ENCODE measurements around the gene PCGF1. TPM values are rescaled to one million over a fixed set of nuclear protein-coding genes. Genes with fewer than 3 reads are reported as not detected.

Gene PCGF1
- total and polyA plus RNA-seq, 9 of the 15 experiments (the other 6 are each of a cell fraction or from before 2014, with no cell fraction given) = 20.3 to 45.7 (median 29.3) TPM

GRCh38 chr2:74502720-74503505 lies 4.6 kb downstream of the PCGF1 start (continued):
- TF ChIP-seq ATF2 (CRISPR knock-in tag; IDR thresholded peaks at IDR 0.05) = no peak
- peak; percentile 91 for TF ChIP-seq ZFX (CRISPR knock-in tag; IDR thresholded peaks at IDR 0.05)
- no peak for TF ChIP-seq TAL1 (IDR thresholded peaks at IDR 0.05)
- TF ChIP-seq FOS (IDR thresholded peaks at IDR 0.05; ENCODE audit: extremely low read depth, insufficient read length) = peak; percentile 44
- TF ChIP-seq ZNF318 (IDR thresholded peaks at IDR 0.05; ENCODE audit: borderline replicate concordance in 1 of 2, low read depth in 1 of 2) = no peak
- TF ChIP-seq BRD4 (IDR thresholded peaks at IDR 0.05) = no peak
- TF ChIP-seq ZHX1 (conservative IDR thresholded peaks at IDR 0.05; ENCODE audit: low read length) = 0 out of 2 replicates have a peak, but pooled peaks have one; percentile 65
- TF ChIP-seq POLR3A (IDR thresholded peaks at IDR 0.05; ENCODE audit: borderline replicate concordance, extremely low read depth, insufficient read depth, insufficient read length) = no peak
- TF ChIP-seq ZBTB26 (CRISPR knock-in tag; IDR thresholded peaks at IDR 0.05) = no peak
- TF ChIP-seq ZBED1 (IDR thresholded peaks at IDR 0.05) = no peak
- TF ChIP-seq SMC3 (conservative IDR thresholded peaks at IDR 0.05; ENCODE audit: insufficient read depth, low read depth, low read length) = 0 out of 2 replicates have a peak, but pooled peaks have one; percentile 2
- TF ChIP-seq USF1 (CRISPR knock-in tag; IDR thresholded peaks at IDR 0.05) = peak; percentile 51; the same call in 1 of the 2 replicates

Measured in K562 (cell line).